Memory B cell (primary cell): ENCODE results near the gene SLC28A2.

ENCODE experiments used
- ATAC-seq: fragments of 150-1000 bp; cut with Tn5 transposase; 2 replicates; pipeline ENCODE4 v1.10.0; 2021; ENCODE audit warnings: low read depth, mild to moderate bottlenecking, moderate library complexity
- DNase-seq, 2 donors: peaks; one replicate each; pipeline ENCODE4 v3.0.0; 2022; ENCODE audit warnings: low spot score in 2 of 2
- H3K27ac Mint-ChIP-seq: one replicate; pipeline ENCODE4 v1.8.0; 2022; ENCODE audit warnings: mild to moderate bottlenecking, moderate library complexity, mixed read lengths
- H3K27me3 Mint-ChIP-seq: one replicate; pipeline ENCODE4 v1.8.0; 2022; ENCODE audit warnings: mixed read lengths
- H3K36me3 Mint-ChIP-seq: one replicate; pipeline ENCODE4 v1.8.0; 2022; ENCODE audit warnings: mild to moderate bottlenecking, mixed read lengths
- H3K4me1 Mint-ChIP-seq: one replicate; pipeline ENCODE4 v1.8.0; 2022; ENCODE audit warnings: mixed read lengths
- H3K4me3 Mint-ChIP-seq: one replicate; pipeline ENCODE4 v1.8.0; 2022; ENCODE audit warnings: mild to moderate bottlenecking, moderate library complexity, mixed read lengths
- H3K9me3 Mint-ChIP-seq: one replicate; pipeline ENCODE4 v1.8.0; 2022; ENCODE audit warnings: mixed read lengths

Gene SLC28A2

DNA sequence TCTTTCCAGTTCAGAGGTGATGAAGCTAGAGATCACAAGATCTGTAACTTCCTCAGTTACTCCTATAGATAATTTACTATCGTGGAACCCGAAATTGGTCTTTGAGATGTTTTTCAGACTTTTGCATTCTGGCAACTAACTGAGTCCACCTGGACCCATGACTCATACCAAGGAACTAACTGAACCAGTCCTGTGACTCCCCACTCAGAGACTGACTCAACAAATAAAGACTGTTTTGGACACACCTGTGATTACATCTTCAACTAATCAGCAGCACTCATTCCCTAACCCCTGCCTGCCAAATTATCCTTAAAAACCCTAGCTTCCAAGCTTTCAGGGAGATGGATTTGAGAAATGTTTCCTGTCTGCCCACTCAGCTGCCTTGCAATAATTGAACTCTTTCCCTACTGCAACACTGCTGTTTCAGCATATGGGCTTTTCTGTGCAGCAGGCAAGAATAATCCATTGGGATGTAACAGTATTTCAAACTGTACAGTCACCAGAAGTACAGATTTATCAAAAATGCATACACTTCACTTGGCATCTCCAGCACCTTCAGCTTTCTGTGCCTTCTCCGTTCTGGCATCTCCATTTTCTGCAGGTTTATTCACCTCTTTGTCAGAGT is 68.7 kb downstream of the SLC28A2 start:
- Mint-ChIP-seq H3K4me3 (no peak overlapping the region), H3K36me3 (no peaks in the 10 kb centered on the region), H3K27ac (no peak overlapping the region), H3K4me1 (no peaks in the 10 kb centered on the region), H3K27me3 (peaks cover 3% of the 10 kb centered on the region), H3K9me3 (no peaks in the 10 kb centered on the region)
- DNase-seq (no peak), ATAC-seq (no peak)

DNA sequence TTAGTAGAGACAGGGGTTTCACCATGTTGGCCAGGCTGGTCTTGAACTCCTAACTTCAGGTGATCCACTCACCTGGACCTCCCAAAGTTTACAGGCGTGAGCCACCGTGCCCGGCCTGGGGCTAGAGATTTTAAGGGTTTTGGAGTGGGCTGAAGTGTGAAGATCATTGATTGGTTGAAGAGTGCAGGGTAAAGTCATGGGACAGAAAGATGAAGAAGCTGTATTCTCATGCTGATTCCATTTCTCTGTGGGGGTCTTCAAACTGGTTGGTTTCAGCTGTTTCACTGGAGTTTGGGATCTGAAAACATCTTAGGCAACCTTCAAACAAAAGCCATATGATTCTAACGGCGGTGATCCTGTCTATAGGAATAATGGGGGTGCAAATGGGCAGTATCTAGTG is 74.2 kb downstream of the SLC28A2 start:
- Mint-ChIP-seq H3K9me3 (no peaks in the 10 kb centered on the region), H3K36me3 (no peaks in the 10 kb centered on the region), H3K27me3 (peaks cover 2% of the 10 kb centered on the region), H3K4me3 (no peak overlapping the region), H3K4me1 (no peaks in the 10 kb centered on the region), H3K27ac (no peak overlapping the region)
- no peak for ATAC-seq
- DNase-seq, result no peak

DNA sequence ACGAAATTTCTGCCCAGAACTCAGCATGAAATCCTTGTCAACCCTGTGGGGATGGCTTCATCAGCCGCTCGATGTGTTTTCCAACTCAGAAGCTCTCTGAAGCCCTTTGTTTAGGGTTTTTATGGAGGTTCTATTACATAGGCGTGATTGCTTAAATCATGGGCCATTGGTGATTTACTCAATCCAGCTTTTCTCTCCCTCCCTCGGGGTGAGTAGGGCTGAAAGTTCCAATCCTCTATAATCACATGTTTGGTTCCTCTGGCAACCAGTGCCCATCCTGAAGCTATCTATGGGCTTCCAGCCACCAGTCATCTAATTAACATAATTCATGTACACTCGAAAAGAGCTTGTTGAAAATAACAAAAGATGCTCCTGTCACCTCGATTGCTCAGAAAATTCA is 74.7 kb downstream of the SLC28A2 start:
- no peak overlapping the region for H3K4me3 Mint-ChIP-seq
- no peaks in the 10 kb centered on the region for H3K9me3 Mint-ChIP-seq
- no peak overlapping the region for H3K27ac Mint-ChIP-seq
- ATAC-seq, result no peak
- peaks cover 2% of the 10 kb centered on the region for H3K27me3 Mint-ChIP-seq
- DNase-seq, result no peak
- H3K36me3 Mint-ChIP-seq, result no peaks in the 10 kb centered on the region
- H3K4me1 Mint-ChIP-seq, result no peaks in the 10 kb centered on the region
